GM12878 (cell line): ENCODE measurements around the gene ASPG. TPM values are rescaled to one million over a fixed set of nuclear protein-coding genes. Genes with fewer than 3 reads are reported as not detected.

Experiments
- ATAC-seq: fragments of 200-7000 bp; cut with Tn5 transposase; 3 replicates; pipeline ENCODE4 v1.9.1; 2020; ENCODE audit warnings: mild to moderate bottlenecking, moderate library complexity
- BruUV-seq: library from RNA; stranded (reverse); fragments of 400-500 nt; replicated peaks from 2 replicates; lab custom pipeline; 2021; lab: Mats Ljungman, UMichigan
- CTCF ChIA-PET: fragments of 300-600 bp; sonication (Branson Sonifier 250); formaldehyde crosslinking; extraction: SDS; loops from one replicate; lab custom pipeline; 2021; ENCODE audit warnings: inconsistent platforms; lab: Yijun Ruan, JAX
- POLR2A ChIA-PET: fragments of 350-600 bp; formaldehyde crosslinking; extraction: SDS; loops from one replicate; lab custom pipeline; 2021; ENCODE audit warnings: inconsistent platforms; lab: Charles Lee
- RAD21 ChIA-PET: fragments of 300-600 bp; sonication (Branson Sonifier 250); formaldehyde crosslinking; loops from one replicate; lab custom pipeline; 2023; ENCODE audit warnings: antibody characterized with exemption; ENCODE audit not compliant: unreplicated experiment; lab: Charles Lee
- SMC1A ChIA-PET: fragments of 300-600 bp; sonication (Branson Sonifier 250); formaldehyde crosslinking; loops from one replicate; lab custom pipeline; 2023; ENCODE audit not compliant: unreplicated experiment, uncharacterized antibody; lab: Charles Lee
- DNase-seq: peaks from one replicate; pipeline ENCODE4 v3.0.0-alpha.2; 2011; ENCODE audit warnings: low read depth, low spot score
- FAIRE-seq: peaks from 3 replicates; lab custom pipeline; 2011; peaks lifted over from hg19 to GRCh38; lab: Jason Lieb, UNC
- H2AFZ ChIP-seq: 2 replicates; pipeline ENCODE4 v1.6.0; 2011; ENCODE audit warnings: low read depth, low read length, control low read depth; ENCODE audit not compliant: control insufficient read depth
- H3K27ac ChIP-seq: 2 replicates; pipeline ENCODE4 v1.5.1; 2011; ENCODE audit warnings: control low read depth; ENCODE audit not compliant: control insufficient read depth, insufficient read depth
- H3K27me3 ChIP-seq, 2 experiments: replicated peaks in 1 of 2; 2 replicates each; pipeline versions ENCODE4 v1.6.0 to v1.6.1; 2011; ENCODE audit warnings: low read length in 1 of 2; ENCODE audit not compliant: control insufficient read depth in 2 of 2, insufficient read depth in 2 of 2
- H3K36me3 ChIP-seq, 2 experiments: 2 replicates each; pipeline ENCODE4 v1.5.1; 2011; ENCODE audit warnings: low read length in 1 of 2; ENCODE audit not compliant: control insufficient read depth in 2 of 2, insufficient read depth in 2 of 2
- H3K4me1 ChIP-seq: 2 replicates; pipeline ENCODE4 v1.6.1; 2011; ENCODE audit warnings: mild to moderate bottlenecking, low read length, moderate library complexity, mixed read lengths; ENCODE audit not compliant: control insufficient read depth, insufficient read depth
- H3K4me2 ChIP-seq: 2 replicates; pipeline ENCODE4 v1.6.0; 2011; ENCODE audit warnings: control low read depth; ENCODE audit not compliant: control insufficient read depth, insufficient read depth
- H3K4me3 ChIP-seq: fragments of 200-600 bp; sonication (generic); 2 replicates; pipeline ENCODE4 v1.5.1; 2016
- H3K79me2 ChIP-seq: 2 replicates; pipeline ENCODE4 v1.6.0; 2011; ENCODE audit warnings: low read length; ENCODE audit not compliant: control insufficient read depth, insufficient read depth
- H3K9ac ChIP-seq: 2 replicates; pipeline ENCODE4 v1.8.0; 2011; ENCODE audit warnings: low read length, control low read depth, mixed read lengths; ENCODE audit not compliant: control insufficient read depth, insufficient read depth
- H3K9me3 ChIP-seq: replicated peaks from 3 replicates; pipeline ENCODE4 v1.5.1; 2011; ENCODE audit warnings: mild to moderate bottlenecking, low read length; ENCODE audit not compliant: control insufficient read depth, insufficient read depth
- H4K20me1 ChIP-seq: 2 replicates; pipeline ENCODE4 v1.6.0; 2011; ENCODE audit not compliant: control insufficient read depth, insufficient read depth
- ATF2 ChIP-seq: IDR thresholded peaks from 2 replicates; pipeline ENCODE4 v1.6.1; 2012; ENCODE audit warnings: low read length, inconsistent platforms
- RELA ChIP-seq: fragments of 450-650 bp; IDR thresholded peaks from 2 replicates; pipeline ENCODE4 v1.8.0; 2014; ENCODE audit warnings: borderline replicate concordance; ENCODE audit not compliant: partially characterized antibody
- WGBS: methylation state at CpG from one replicate; pipeline ENCODE4 v1.1.6; 2016; ENCODE audit warnings: low lambda C conversion rate; ENCODE audit not compliant: insufficient replicate concordance, insufficient coverage; ENCODE audit errors: missing lambda C conversion rate; 5-methylcytosine and 5-hydroxymethylcytosine counted together
- in situ Hi-C: fragments of 300-500 bp; cut with MboI; formaldehyde crosslinking; loops from 9 replicates; pipeline ENCODE4 v1.14.3; 2018; ENCODE audit warnings: mixed read lengths
- intact Hi-C: fragments of 100-400 bp; cut with micrococcal nuclease; formaldehyde crosslinking; loops from one replicate; pipeline ENCODE4 v1.14.2; 2022; ENCODE audit not compliant: unreplicated experiment
- polyA plus RNA-seq, 11 experiments: library from polyadenylated mRNA; depleted of rRNA in 4 of 11; unstranded in 6 of 11; stranded (reverse) in 5 of 11; fragments of >200 nt; fragmentation: Nextera tagmentation in 4 of 11; fragmentation: Illumina TruSeq in 1 of 11; extraction: Ambion mirVana in 4 of 11; extraction: Trizol in 1 of 11; gene quantifications; 1 replicate in 1 of 11; 2 replicates in 10 of 11; pipeline versions ENCODE4 v1.2.1 to v1.2.3, GENCODE V29; 2011 to 2016; ENCODE audit warnings: inconsistent platforms in 2 of 11, missing spikeins in 2 of 11, low read depth in 1 of 11
- total RNA-seq, 4 experiments: library from RNA; depleted of rRNA in 3 of 4; stranded (reverse); fragments of >200 nt in 3 of 4; fragmentation: Illumina TruSeq in 1 of 4; extraction: Trizol in 1 of 4; gene quantifications; 2 replicates each; pipeline versions ENCODE4 v1.2.1 to v1.2.3, GENCODE V29; 2013 to 2021
- TF ChIP-seq, protein P1 (sequence below): fragments of 450-650 bp; conservative IDR thresholded peaks from 2 replicates; pipeline ENCODE4 v1.6.1; 2017; ENCODE audit warnings: mild to moderate bottlenecking, moderate library complexity

Gene ASPG
- total and polyA plus RNA-seq, 10 of the 15 experiments (the other 5 are each of a cell fraction or from before 2014, with no cell fraction given) = not detected

- Histone ChIP-seq H4K20me1 (no peaks in the 10 kb centered on the region), H2AFZ (no peak overlapping the region), H3K4me1 (no peaks in the 10 kb centered on the region), H3K4me3 (no peak overlapping the region), H3K36me3 (no peaks in the 10 kb centered on the region), H3K27me3 (no peaks in the 10 kb centered on the region), H3K4me2 (no peak overlapping the region), H3K9ac (no peak overlapping the region), H3K9me3 (no peaks in the 10 kb centered on the region), H3K27ac (no peak overlapping the region), H3K79me2 (no peaks in the 10 kb centered on the region)
- FAIRE-seq = no peak
- no peak for ATAC-seq
- no TSS peak for BruUV-seq
- no peak for DNase-seq
- in situ Hi-C loops = no loop called here
- 50% methylated on average over 22 of the region's 23 CpGs for WGBS
- intact Hi-C loops = no loop called here
- TF ChIP-seq ATF2 (no peak), RELA (no peak)
- TF ChIP-seq, protein P1, sequence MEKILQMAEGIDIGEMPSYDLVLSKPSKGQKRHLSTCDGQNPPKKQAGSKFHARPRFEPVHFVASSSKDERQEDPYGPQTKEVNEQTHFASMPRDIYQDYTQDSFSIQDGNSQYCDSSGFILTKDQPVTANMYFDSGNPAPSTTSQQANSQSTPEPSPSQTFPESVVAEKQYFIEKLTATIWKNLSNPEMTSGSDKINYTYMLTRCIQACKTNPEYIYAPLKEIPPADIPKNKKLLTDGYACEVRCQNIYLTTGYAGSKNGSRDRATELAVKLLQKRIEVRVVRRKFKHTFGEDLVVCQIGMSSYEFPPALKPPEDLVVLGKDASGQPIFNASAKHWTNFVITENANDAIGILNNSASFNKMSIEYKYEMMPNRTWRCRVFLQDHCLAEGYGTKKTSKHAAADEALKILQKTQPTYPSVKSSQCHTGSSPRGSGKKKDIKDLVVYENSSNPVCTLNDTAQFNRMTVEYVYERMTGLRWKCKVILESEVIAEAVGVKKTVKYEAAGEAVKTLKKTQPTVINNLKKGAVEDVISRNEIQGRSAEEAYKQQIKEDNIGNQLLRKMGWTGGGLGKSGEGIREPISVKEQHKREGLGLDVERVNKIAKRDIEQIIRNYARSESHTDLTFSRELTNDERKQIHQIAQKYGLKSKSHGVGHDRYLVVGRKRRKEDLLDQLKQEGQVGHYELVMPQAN = no peak
- CTCF ChIA-PET = no interaction called here
- SMC1A ChIA-PET = no interaction called here
- RAD21 ChIA-PET = no interaction called here
- POLR2A ChIA-PET = no interaction called here
These were observed 76.3 kb downstream of the ASPG start for GRCh38 chr14:104161602-104162367.
